SU-DHL-6 (cell line): ENCODE data around the gene RAI14.

Source experiments
- H2AFZ ChIP-seq: fragments of 200-600 bp; sonication (generic); 2 replicates; pipeline ENCODE4 v1.6.1; 2014; ENCODE audit warnings: low read depth, mild to moderate bottlenecking, moderate library complexity, mixed read lengths, antibody characterized with exemption, low read length; ENCODE audit not compliant: severe bottlenecking
- H3F3A ChIP-seq: fragments of 200-600 bp; shearing (Covaris generic); 2 replicates; pipeline ENCODE4 v1.6.0; 2016; ENCODE audit warnings: antibody characterized with exemption, mild to moderate bottlenecking; ENCODE audit not compliant: insufficient read depth
- H3K27ac ChIP-seq: fragments of 200-600 bp; sonication (generic); 2 replicates; pipeline ENCODE4 v1.5.1; 2016; ENCODE audit warnings: low read depth, mild to moderate bottlenecking, low read length, moderate library complexity, mixed read lengths
- H3K27me3 ChIP-seq: fragments of 200-600 bp; sonication (generic), shearing (Covaris generic); 2 replicates; pipeline ENCODE4 v1.6.0; 2014; ENCODE audit warnings: mild to moderate bottlenecking, low read length
- H3K36me3 ChIP-seq: fragments of 200-600 bp; sonication (generic); 2 replicates; pipeline ENCODE4 v1.6.1; 2014; ENCODE audit warnings: mild to moderate bottlenecking, low read length, mixed read lengths
- H3K4me2 ChIP-seq: fragments of 300-600, 200-600 bp; shearing (Covaris generic), sonication (generic); 2 replicates; pipeline ENCODE4 v1.6.0; 2014; ENCODE audit warnings: low read length, low read depth, mild to moderate bottlenecking; ENCODE audit not compliant: poor library complexity, severe bottlenecking
- H3K4me3 ChIP-seq: fragments of 200-600 bp; sonication (generic); 2 replicates; pipeline ENCODE4 v1.5.1; 2014; ENCODE audit warnings: antibody characterized with exemption, low read length, mild to moderate bottlenecking, mixed read lengths; ENCODE audit not compliant: insufficient read depth, poor library complexity, severe bottlenecking
- H3K79me2 ChIP-seq: fragments of 200-600 bp; sonication (generic); 2 replicates; pipeline ENCODE4 v1.6.1; 2014; ENCODE audit warnings: mild to moderate bottlenecking, low read length, moderate library complexity; ENCODE audit not compliant: insufficient read depth
- H3K9ac ChIP-seq: fragments of 200-600 bp; sonication (generic); 2 replicates; pipeline ENCODE4 v1.7.0; 2014; ENCODE audit warnings: mild to moderate bottlenecking, low read length
- H3K9me2 ChIP-seq: fragments of 200-600 bp; sonication (generic); replicated peaks from 2 replicates; pipeline ENCODE4 v1.6.1; 2014; ENCODE audit warnings: low read length; ENCODE audit not compliant: insufficient read depth
- H3K9me3 ChIP-seq: fragments of 200-600 bp; sonication (generic); 2 replicates; pipeline ENCODE4 v1.6.1; 2014; ENCODE audit warnings: low read length, mixed read lengths; ENCODE audit not compliant: insufficient read depth
- H4K20me1 ChIP-seq: fragments of 200-600 bp; sonication (generic); 2 replicates; pipeline ENCODE4 v1.6.1; 2014; ENCODE audit warnings: low read depth, mild to moderate bottlenecking, antibody characterized with exemption, low read length, moderate library complexity, mixed read lengths
- EZH2phosphoT487 ChIP-seq: fragments of 200-600 bp; sonication (generic), shearing (Covaris generic); conservative IDR thresholded peaks from 2 replicates; pipeline ENCODE4 v1.6.1; 2018; ENCODE audit warnings: mild to moderate bottlenecking, antibody characterized with exemption, low read length, moderate library complexity, mixed read lengths
- TF ChIP-seq, protein P1 (sequence below): fragments of 200-600 bp; sonication (generic); IDR thresholded peaks from one replicate; pipeline ENCODE4 v1.5.1; 2017; ENCODE audit warnings: antibody characterized with exemption, mild to moderate bottlenecking, low read length, moderate library complexity; ENCODE audit not compliant: insufficient read depth, poor library complexity, severe bottlenecking

Gene RAI14

DNA sequence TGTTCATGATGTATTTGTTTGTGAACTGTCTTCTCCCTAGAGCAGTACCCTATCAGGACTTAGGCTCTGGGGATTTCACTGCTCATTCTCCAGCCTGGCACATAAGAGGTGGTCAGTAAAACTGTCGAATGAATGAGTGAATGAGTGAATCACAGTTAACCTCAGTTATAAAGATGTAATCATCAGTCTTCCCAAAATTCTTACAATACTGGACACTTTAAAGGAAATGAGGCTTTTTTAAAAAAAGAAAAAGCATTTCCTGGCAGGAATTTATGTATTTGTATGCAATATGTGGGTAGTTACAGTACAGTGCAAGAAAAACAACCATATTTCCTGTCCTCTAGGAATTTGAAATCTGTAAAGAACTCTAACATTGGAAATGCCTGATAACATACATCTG is 59.6 kb downstream of the RAI14 start:
- Histone ChIP-seq H3F3A (no peaks in the 10 kb centered on the region), H3K9me3 (0 out of 2 replicates have a peak, but pooled peaks cover 2% of the 10 kb centered on the region), H3K27me3 (no peaks in the 10 kb centered on the region), H3K27ac (no peak overlapping the region), H3K4me2 (no peak overlapping the region), H3K9me2 (no peaks in the 10 kb centered on the region), H3K79me2 (no peaks in the 10 kb centered on the region), H4K20me1 (no peaks in the 10 kb centered on the region), H3K9ac (no peak overlapping the region), H3K36me3 (no peaks in the 10 kb centered on the region), H3K4me3 (no peak overlapping the region), H2AFZ (no peak overlapping the region)
- TF ChIP-seq EZH2phosphoT487, result no peak
- TF ChIP-seq, protein P1, sequence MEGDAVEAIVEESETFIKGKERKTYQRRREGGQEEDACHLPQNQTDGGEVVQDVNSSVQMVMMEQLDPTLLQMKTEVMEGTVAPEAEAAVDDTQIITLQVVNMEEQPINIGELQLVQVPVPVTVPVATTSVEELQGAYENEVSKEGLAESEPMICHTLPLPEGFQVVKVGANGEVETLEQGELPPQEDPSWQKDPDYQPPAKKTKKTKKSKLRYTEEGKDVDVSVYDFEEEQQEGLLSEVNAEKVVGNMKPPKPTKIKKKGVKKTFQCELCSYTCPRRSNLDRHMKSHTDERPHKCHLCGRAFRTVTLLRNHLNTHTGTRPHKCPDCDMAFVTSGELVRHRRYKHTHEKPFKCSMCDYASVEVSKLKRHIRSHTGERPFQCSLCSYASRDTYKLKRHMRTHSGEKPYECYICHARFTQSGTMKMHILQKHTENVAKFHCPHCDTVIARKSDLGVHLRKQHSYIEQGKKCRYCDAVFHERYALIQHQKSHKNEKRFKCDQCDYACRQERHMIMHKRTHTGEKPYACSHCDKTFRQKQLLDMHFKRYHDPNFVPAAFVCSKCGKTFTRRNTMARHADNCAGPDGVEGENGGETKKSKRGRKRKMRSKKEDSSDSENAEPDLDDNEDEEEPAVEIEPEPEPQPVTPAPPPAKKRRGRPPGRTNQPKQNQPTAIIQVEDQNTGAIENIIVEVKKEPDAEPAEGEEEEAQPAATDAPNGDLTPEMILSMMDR, result no peak

DNA sequence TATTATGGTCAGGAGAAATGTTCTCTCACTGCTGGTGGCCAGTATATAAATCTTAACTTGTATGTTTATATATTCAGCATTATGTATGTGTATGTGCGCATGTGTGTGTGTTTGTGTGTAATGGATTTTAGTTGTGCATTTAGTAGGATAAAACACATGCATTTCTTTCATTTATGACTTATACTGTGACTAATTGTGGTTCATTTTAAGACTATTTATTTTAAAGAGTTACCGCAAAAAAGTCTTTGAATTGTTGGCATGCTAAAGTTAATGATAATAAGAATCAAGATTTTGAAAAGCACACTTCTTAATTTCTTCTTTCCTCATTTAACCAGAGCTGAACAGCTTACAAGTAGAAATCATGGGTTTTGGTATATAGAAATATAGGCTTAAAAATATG is 60.9 kb downstream of the RAI14 start:
- H3K27me3 ChIP-seq, result no peaks in the 10 kb centered on the region
- H3K27ac ChIP-seq, result no peak overlapping the region
- no peak overlapping the region for H2AFZ ChIP-seq
- 0 out of 2 replicates have a peak, but pooled peaks cover 2% of the 10 kb centered on the region for H3K9me3 ChIP-seq
- H4K20me1 ChIP-seq, result no peaks in the 10 kb centered on the region
- no peak for TF ChIP-seq EZH2phosphoT487
- TF ChIP-seq, protein P1, result no peak
- H3K79me2 ChIP-seq, result no peaks in the 10 kb centered on the region
- H3K9ac ChIP-seq, result no peak overlapping the region
- H3K4me3 ChIP-seq, result no peak overlapping the region
- no peaks in the 10 kb centered on the region for H3K36me3 ChIP-seq
- H3K4me2 ChIP-seq, result no peak overlapping the region
- no peaks in the 10 kb centered on the region for H3F3A ChIP-seq
- no peaks in the 10 kb centered on the region for H3K9me2 ChIP-seq

DNA sequence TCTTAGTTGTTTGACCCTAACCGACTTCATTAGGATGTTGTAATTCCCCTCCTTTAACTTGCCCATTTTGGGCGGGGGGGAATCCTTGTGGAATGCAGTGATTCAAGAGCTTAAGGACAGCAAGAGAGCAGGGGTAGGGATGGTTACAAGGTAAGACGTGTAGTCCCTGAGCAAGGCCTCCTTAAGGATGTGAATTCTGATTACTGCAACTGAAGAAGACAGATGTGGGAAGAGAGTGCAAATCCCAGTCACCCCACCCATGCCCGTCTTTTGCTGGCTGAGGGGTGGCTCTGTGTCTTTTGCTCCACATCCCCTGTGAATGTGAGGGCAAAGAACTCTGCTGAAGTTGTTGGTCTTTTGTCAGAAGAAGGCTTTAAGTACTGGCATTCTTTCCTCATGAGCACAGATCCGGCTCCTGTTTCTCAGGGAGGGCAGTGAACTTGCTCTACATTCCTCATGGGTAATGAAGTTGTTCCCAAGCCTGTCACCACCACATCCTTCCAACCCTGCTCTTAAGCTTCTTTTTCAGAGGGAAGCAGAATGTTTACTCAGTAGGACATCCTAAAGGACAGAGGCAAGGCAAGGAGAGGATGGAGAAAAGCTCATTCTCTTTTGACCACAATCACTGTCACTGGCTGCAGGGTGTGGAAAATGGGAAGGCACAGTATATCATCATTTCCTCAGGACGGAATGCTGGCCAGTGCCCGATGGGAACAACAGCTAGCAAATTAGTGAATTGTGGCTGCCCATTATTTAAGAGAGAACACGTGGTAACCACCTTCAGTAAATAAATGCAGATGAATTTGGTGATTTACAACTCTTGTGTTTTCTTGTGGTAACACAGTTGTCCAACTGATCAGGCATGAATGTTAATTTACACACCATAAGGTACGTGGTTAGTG is 61.5 kb downstream of the RAI14 start:
- H4K20me1 ChIP-seq, result no peaks in the 10 kb centered on the region
- H3K4me2 ChIP-seq, result no peak overlapping the region
- H3K27me3 ChIP-seq, result no peaks in the 10 kb centered on the region
- no peaks in the 10 kb centered on the region for H3K9me2 ChIP-seq
- no peak overlapping the region for H3K9ac ChIP-seq
- no peaks in the 10 kb centered on the region for H3K36me3 ChIP-seq
- TF ChIP-seq, protein P1, result no peak
- no peak for TF ChIP-seq EZH2phosphoT487
- H2AFZ ChIP-seq, result no peak overlapping the region
- H3K9me3 ChIP-seq, result 0 out of 2 replicates have a peak, but pooled peaks cover 2% of the 10 kb centered on the region
- H3K4me3 ChIP-seq, result no peak overlapping the region
- H3K27ac ChIP-seq, result no peak overlapping the region
- H3F3A ChIP-seq, result no peaks in the 10 kb centered on the region
- no peaks in the 10 kb centered on the region for H3K79me2 ChIP-seq
